Esophagus squamous epithelium (tissue), 4 donors: ENCODE data around the gene CARD14.

Experiments
- CTCF ChIP-seq, 6 experiments: fragments of 450-650 bp in 4 of 6; fragments of 200-600 bp in 2 of 6; sonication (generic) in 2 of 6; IDR thresholded peaks; one replicate each; pipeline ENCODE4 v1.5.1; 2016 to 2019; ENCODE audit warnings: antibody characterized with exemption in 6 of 6, mild to moderate bottlenecking in 4 of 6, moderate library complexity in 4 of 6
- POLR2A ChIP-seq, 4 donors: fragments of 450-650 bp; IDR thresholded peaks; one replicate each; pipeline ENCODE4 v1.6.1; 2017; ENCODE audit warnings: antibody characterized with exemption in 4 of 4, mild to moderate bottlenecking in 4 of 4, moderate library complexity in 3 of 4

DNA sequence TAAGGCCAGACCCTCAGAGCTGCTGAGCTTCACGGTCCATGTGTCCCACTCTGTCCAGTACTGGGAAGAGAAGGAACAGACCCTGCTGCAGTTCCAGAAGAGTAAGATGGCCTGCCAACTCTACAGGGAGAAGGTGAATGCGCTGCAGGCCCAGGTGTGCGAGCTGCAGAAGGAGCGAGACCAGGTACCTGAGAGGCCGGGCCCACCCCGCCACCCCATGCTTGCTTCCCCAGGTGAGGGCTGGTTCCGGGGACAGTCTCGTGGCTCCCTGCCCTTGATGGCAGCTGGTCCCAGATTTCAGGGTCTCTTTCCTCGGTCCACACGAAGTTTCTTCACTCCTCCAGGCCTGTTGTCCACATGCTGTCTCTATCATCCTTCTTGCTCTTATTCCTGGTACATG, 20.9 kb downstream of the CARD14 start:
- no peak for TF ChIP-seq POLR2A (IDR thresholded peaks at IDR 0.05)
- no peak for TF ChIP-seq CTCF (IDR thresholded peaks at IDR 0.05)
